ENCODE measurements around the gene PTPRN2.

GRCh38 chr7:158475036-158475678 is 112.5 kb downstream of the PTPRN2 start:
- TF ChIP-seq, protein P1, sequence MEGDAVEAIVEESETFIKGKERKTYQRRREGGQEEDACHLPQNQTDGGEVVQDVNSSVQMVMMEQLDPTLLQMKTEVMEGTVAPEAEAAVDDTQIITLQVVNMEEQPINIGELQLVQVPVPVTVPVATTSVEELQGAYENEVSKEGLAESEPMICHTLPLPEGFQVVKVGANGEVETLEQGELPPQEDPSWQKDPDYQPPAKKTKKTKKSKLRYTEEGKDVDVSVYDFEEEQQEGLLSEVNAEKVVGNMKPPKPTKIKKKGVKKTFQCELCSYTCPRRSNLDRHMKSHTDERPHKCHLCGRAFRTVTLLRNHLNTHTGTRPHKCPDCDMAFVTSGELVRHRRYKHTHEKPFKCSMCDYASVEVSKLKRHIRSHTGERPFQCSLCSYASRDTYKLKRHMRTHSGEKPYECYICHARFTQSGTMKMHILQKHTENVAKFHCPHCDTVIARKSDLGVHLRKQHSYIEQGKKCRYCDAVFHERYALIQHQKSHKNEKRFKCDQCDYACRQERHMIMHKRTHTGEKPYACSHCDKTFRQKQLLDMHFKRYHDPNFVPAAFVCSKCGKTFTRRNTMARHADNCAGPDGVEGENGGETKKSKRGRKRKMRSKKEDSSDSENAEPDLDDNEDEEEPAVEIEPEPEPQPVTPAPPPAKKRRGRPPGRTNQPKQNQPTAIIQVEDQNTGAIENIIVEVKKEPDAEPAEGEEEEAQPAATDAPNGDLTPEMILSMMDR (IDR thresholded peaks at IDR 0.05), result no peak
- TF ChIP-seq POLR2A (IDR thresholded peaks at IDR 0.05), result no peak
- TF ChIP-seq POLR2AphosphoS5 (IDR thresholded peaks at IDR 0.05), result no peak
